HS-27A (cell line): ENCODE measurements around the gene CCZ1.
"Not testable (repeated sequence)": the region's sequence is repeated elsewhere in the genome, so short reads cannot be mapped to it uniquely, and the experiment has no call there.

Source experiments
- DNase-seq: peaks from one replicate; pipeline ENCODE4 v3.0.0-alpha.2; 2012; ENCODE audit warnings: low read depth, missing footprints

CCZ1 gene

GRCh38 chr7:5908835-5909234 is 10.3 kb downstream of the CCZ1 start:
- not testable (repeated sequence) for DNase-seq

- not testable (repeated sequence) for DNase-seq
Measured at GRCh38 chr7:5916529-5916928, 18.0 kb downstream of the CCZ1 start.

- not testable (repeated sequence) for DNase-seq
Measured at GRCh38 chr7:5924180-5924579, 25.6 kb downstream of the CCZ1 start.

GRCh38 chr7:5924630-5925029 is 26.1 kb downstream of the CCZ1 start:
- not testable (repeated sequence) for DNase-seq

GRCh38 chr7:5926263-5926870 is 27.8 kb downstream of the CCZ1 start:
- not testable (repeated sequence) for DNase-seq

- not testable (repeated sequence) for DNase-seq
Measured at GRCh38 chr7:5930290-5930689, 31.8 kb downstream of the CCZ1 start.

GRCh38 chr7:5931250-5931649 is 32.7 kb downstream of the CCZ1 start:
- DNase-seq, result not testable (repeated sequence)

GRCh38 chr7:5931905-5932644 is 33.5 kb downstream of the CCZ1 start:
- DNase-seq, result not testable (repeated sequence)

- DNase-seq, result not testable (repeated sequence)
Measured at GRCh38 chr7:5934945-5935450, 36.5 kb downstream of the CCZ1 start.

GRCh38 chr7:5963205-5963604 is 64.7 kb downstream of the CCZ1 start:
- not testable (repeated sequence) for DNase-seq

- DNase-seq, result not testable (repeated sequence)
Measured at GRCh38 chr7:5963810-5964209, 65.3 kb downstream of the CCZ1 start.

GRCh38 chr7:5970347-5970911 is 71.9 kb downstream of the CCZ1 start, which contains the start of gene RSPH10B:
RSPH10B (minus strand) TSS chr7:5970689; CDS start chr7:5967116, 3,573 bp downstream.
- not testable (repeated sequence) for DNase-seq

- not testable (repeated sequence) for DNase-seq
Measured at GRCh38 chr7:5973580-5973979, 75.0 kb downstream of the CCZ1 start.
